ENCODE measurements around the gene TBC1D3D.
"Not testable (repeated sequence)": the region's sequence is repeated elsewhere in the genome, so short reads cannot be mapped to it uniquely, and the experiment has no call there.

The TBC1D3D gene

GRCh38 chr17:38003676-38004075, at the start of gene TBC1D3D:
TBC1D3D (plus strand) TSS chr17:38003976; CDS start chr17:38005561, 1,585 bp downstream.
- not testable (repeated sequence) for DNase-seq

- DNase-seq, result not testable (repeated sequence)
These were observed 14.8 kb upstream of the TBC1D3D start, which contains the start of gene TBC1D3L for GRCh38 chr17:37988960-37989359. TBC1D3L (minus strand) TSS chr17:37989060; CDS start chr17:37987520, 1,540 bp downstream.

Measured in right forelimb (tissue), 1 donor.